ENCODE results near the gene SF1.

- TF ChIP-seq EZH2 (IDR thresholded peaks at IDR 0.05; ENCODE audit: borderline replicate concordance, low read depth, low read length, severe bottlenecking), result no peak
- TF ChIP-seq CTCF (IDR thresholded peaks at IDR 0.05; ENCODE audit: borderline replicate concordance, extremely low read depth, low read length, poor library complexity, severe bottlenecking), result no peak
Measured at GRCh38 chr11:64801561-64802369, 23.4 kb upstream of the SF1 start.
